Endothelial cell of umbilical vein (primary cell): ENCODE results near the gene BSND. TPM values are rescaled to one million over a fixed set of nuclear protein-coding genes. Genes with fewer than 3 reads are reported as not detected.

Experiments used
- BruUV-seq: library from RNA; stranded (reverse); fragments of 400-500 nt; replicated peaks from 2 replicates; lab custom pipeline; 2021; lab: Mats Ljungman, UMichigan
- CTCF ChIA-PET: fragments of 300-600, 350-600 bp; sonication (Branson Sonifier 250); formaldehyde crosslinking; loops from one replicate; lab custom pipeline; 2021; ENCODE audit warnings: antibody characterized with exemption, inconsistent platforms; lab: Charles Lee
- POLR2A ChIA-PET: fragments of 300-600, 350-600 bp; sonication (Branson Sonifier 250); formaldehyde crosslinking; loops from one replicate; lab custom pipeline; 2021; ENCODE audit warnings: antibody characterized with exemption, inconsistent platforms; lab: Charles Lee
- DNase-seq: peaks from one replicate; pipeline ENCODE4 v3.0.0-alpha.2; 2011; ENCODE audit warnings: low read depth, low spot score
- FAIRE-seq: peaks from 2 replicates; lab custom pipeline; 2011; peaks lifted over from hg19 to GRCh38; lab: Jason Lieb, UNC
- H2AFZ ChIP-seq: 2 replicates; pipeline ENCODE4 v1.6.0; 2012; ENCODE audit warnings: low read depth, low read length, control low read depth, inconsistent platforms
- H3K27ac ChIP-seq: 2 replicates; pipeline ENCODE4 v1.5.1; 2011; ENCODE audit warnings: low read depth, mild to moderate bottlenecking, control low read depth, low read length, moderate library complexity; ENCODE audit not compliant: insufficient read depth
- H3K27me3 ChIP-seq, 2 experiments: 2 replicates each; pipeline versions ENCODE4 v1.6.0 to v1.6.1; 2011; ENCODE audit warnings: low read length in 2 of 2, mixed read lengths in 1 of 2; ENCODE audit not compliant: control insufficient read depth in 2 of 2, insufficient read depth in 2 of 2
- H3K36me3 ChIP-seq, 2 experiments: 2 replicates in 1 of 2; 3 replicates in 1 of 2; pipeline ENCODE4 v1.5.1; 2011; ENCODE audit warnings: low read length in 2 of 2, mild to moderate bottlenecking in 1 of 2, moderate library complexity in 1 of 2; ENCODE audit not compliant: control insufficient read depth in 2 of 2, insufficient read depth in 2 of 2; ENCODE audit errors: extremely low read depth in 1 of 2
- H3K4me1 ChIP-seq: 3 replicates; pipeline ENCODE4 v1.5.1; 2011; ENCODE audit warnings: mild to moderate bottlenecking, low read length; ENCODE audit not compliant: control insufficient read depth, insufficient read depth; ENCODE audit errors: extremely low read depth
- H3K4me2 ChIP-seq: 2 replicates; pipeline ENCODE4 v1.6.1; 2011; ENCODE audit warnings: low read length, control low read depth, mixed read lengths; ENCODE audit not compliant: insufficient read depth
- H3K4me3 ChIP-seq, 3 experiments: fragments of 200-600 bp in 1 of 3; sonication (generic), shearing (Covaris generic) in 1 of 3; replicated peaks in 1 of 3; 2 replicates each; pipeline ENCODE4 v1.5.1; 2011 to 2016; ENCODE audit warnings: control low read depth in 3 of 3, low read length in 3 of 3, mild to moderate bottlenecking in 2 of 3, inconsistent platforms in 1 of 3, low read depth in 1 of 3, moderate library complexity in 1 of 3; ENCODE audit not compliant: insufficient read depth in 1 of 3
- H3K79me2 ChIP-seq: 2 replicates; pipeline ENCODE4 v1.6.0; 2012; ENCODE audit warnings: low read length, inconsistent platforms; ENCODE audit not compliant: control insufficient read depth, insufficient read depth
- H3K9ac ChIP-seq: replicated peaks from 2 replicates; pipeline ENCODE3; 2011; ENCODE audit warnings: low read length, control low read depth; ENCODE audit not compliant: insufficient read depth; ENCODE audit errors: extremely low read depth
- H3K9me1 ChIP-seq: replicated peaks from 3 replicates; pipeline ENCODE4 v1.6.0; 2011; ENCODE audit warnings: mild to moderate bottlenecking, low read length; ENCODE audit not compliant: control insufficient read depth, insufficient read depth; ENCODE audit errors: extremely low read depth
- H3K9me3 ChIP-seq: replicated peaks from 2 replicates; pipeline ENCODE4 v1.5.1; 2012; ENCODE audit warnings: low read length, inconsistent platforms; ENCODE audit not compliant: control insufficient read depth, insufficient read depth
- H4K20me1 ChIP-seq: replicated peaks from 2 replicates; pipeline ENCODE3; 2011; ENCODE audit warnings: mild to moderate bottlenecking, low read length; ENCODE audit not compliant: control insufficient read depth, insufficient read depth; ENCODE audit errors: extremely low read depth
- EZH2 ChIP-seq: IDR thresholded peaks from 2 replicates; pipeline ENCODE4 v1.6.1; 2012; ENCODE audit warnings: borderline replicate concordance, low read depth, mild to moderate bottlenecking, moderate library complexity, low read length, inconsistent platforms; ENCODE audit not compliant: severe bottlenecking
- FOS ChIP-seq: IDR thresholded peaks from 2 replicates; pipeline ENCODE4 v1.6.1; 2011; ENCODE audit warnings: mild to moderate bottlenecking, low read length, moderate library complexity, borderline replicate concordance; ENCODE audit not compliant: insufficient read depth
- GATA2 ChIP-seq: IDR thresholded peaks from 2 replicates; pipeline ENCODE4 v1.7.0; 2011; ENCODE audit warnings: low read depth, mild to moderate bottlenecking, moderate library complexity, mixed read lengths, low read length; ENCODE audit not compliant: insufficient read length, insufficient read depth
- JUN ChIP-seq: IDR thresholded peaks from 2 replicates; pipeline ENCODE4 v1.6.1; 2011; ENCODE audit warnings: borderline replicate concordance, low read depth; ENCODE audit not compliant: insufficient read length, insufficient read depth
- POLR2A ChIP-seq: IDR thresholded peaks from 2 replicates; pipeline ENCODE4 v1.6.1; 2012; ENCODE audit warnings: low read depth, mild to moderate bottlenecking, control low read depth, low read length
- POLR2AphosphoS5 ChIP-seq: IDR thresholded peaks from 2 replicates; pipeline ENCODE4 v1.6.1; 2012; ENCODE audit warnings: low read depth, mild to moderate bottlenecking, control low read depth, low read length, moderate library complexity; ENCODE audit not compliant: insufficient read depth
- dilution Hi-C: fragments of 300-500 bp; cut with MboI; formaldehyde crosslinking; loops from one replicate; pipeline ENCODE4 v1.15.0; 2019; ENCODE audit warnings: low sequenced_read_pairs; ENCODE audit not compliant: extremely low pct_ligation_motif_present
- intact Hi-C: fragments of 100-400 bp; cut with micrococcal nuclease; formaldehyde crosslinking; loops from one replicate; pipeline ENCODE4 v1.10.0; 2022
- polyA plus RNA-seq, 4 experiments: library from polyadenylated mRNA; depleted of rRNA in 3 of 4; stranded (reverse) in 3 of 4; unstranded in 1 of 4; fragments of >200 nt; gene quantifications; 2 replicates each; pipeline versions ENCODE4 v1.2.1 to v1.2.3, GENCODE V29; 2011 to 2012; ENCODE audit warnings: missing spikeins in 1 of 4
- total RNA-seq: library from RNA; stranded (reverse); gene quantifications from 2 replicates; pipeline ENCODE4 v1.2.3, GENCODE V29; 2021
- TF ChIP-seq, protein P1 (sequence below): IDR thresholded peaks from 2 replicates; pipeline ENCODE4 v1.6.1; 2011; ENCODE audit not compliant: insufficient read depth, insufficient read length

BSND gene
- total and polyA plus RNA-seq, 2 donors (not counting 3 experiments of a cell fraction or from before 2014, with no cell fraction given) = not detected

DNA sequence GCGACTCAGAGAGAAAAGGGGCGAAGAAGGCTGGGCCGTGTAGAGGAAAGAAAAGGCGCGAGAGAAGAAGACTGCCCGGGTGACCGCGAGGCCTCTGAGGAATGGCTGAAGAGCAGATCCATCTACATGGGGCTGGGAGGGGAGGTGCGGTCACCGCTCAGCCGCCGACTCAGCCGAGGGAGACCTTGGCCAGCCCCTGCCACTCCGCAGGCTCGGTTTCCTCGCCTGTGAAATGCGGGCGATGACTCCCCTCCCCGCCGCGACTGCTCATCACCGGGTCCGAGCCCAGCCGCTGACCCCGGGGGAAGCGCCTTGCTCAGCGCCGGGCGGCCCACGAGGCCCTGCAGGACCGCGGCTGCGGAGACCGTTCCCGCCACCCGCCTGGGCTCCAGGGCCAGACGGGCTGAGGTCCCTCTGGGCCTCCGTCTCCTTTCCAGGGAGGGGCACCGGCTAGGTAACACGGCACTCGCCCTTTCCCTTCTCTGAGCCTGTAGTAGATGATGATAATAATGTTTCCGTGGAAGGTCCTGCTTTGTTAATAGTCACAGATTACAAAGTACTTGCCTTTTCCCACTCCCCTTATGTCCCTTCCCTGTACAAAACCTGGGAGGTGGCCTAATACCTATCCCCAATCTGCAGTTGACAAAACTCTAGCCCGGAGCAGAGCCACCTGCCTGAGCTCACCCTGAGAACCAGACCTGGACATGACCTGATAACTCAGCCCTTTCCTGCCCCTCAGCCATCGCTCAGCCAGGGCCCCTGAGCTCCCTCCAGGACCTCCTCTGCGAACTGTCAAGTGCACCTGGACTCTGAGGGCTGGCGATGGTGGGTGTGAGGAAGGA lies 1.6 kb upstream of the BSND start:
- Histone ChIP-seq H3K9ac (no peak overlapping the region), H3K9me3 (no peaks in the 10 kb centered on the region), H3K4me2 (no peak overlapping the region), H3K27ac (no peak overlapping the region), H3K4me3 (no peak overlapping the region), H4K20me1 (no peaks in the 10 kb centered on the region), H3K36me3 (no peaks in the 10 kb centered on the region), H3K79me2 (no peaks in the 10 kb centered on the region), H3K4me1 (peaks cover 3% of the 10 kb centered on the region), H2AFZ (peak overlapping the region; percentile 53), H3K9me1 (no peaks in the 10 kb centered on the region), H3K27me3 (peaks cover 12 to 14% of the 10 kb centered on the region in 2 experiments)
- no peak for FAIRE-seq
- DNase-seq = peak; percentile 4
- POLR2A ChIA-PET = no interaction called here
- no TSS peak for BruUV-seq
- dilution Hi-C loops (no loop called here), intact Hi-C loops (loop anchor here (1.0 to 2.0 kb wide), 4 partner anchors 25 to 324 kb away; no protein-coding TSS in a partner anchor)
- CTCF ChIA-PET = interaction anchor here (0.5 to 25.0 kb wide), 23 partner anchors 9 to 1814 kb away, joined by 3 to 918 read pairs (median 6); no protein-coding TSS in a partner anchor
- TF ChIP-seq POLR2A = no peak
- no peak for TF ChIP-seq GATA2
- TF ChIP-seq, protein P1, sequence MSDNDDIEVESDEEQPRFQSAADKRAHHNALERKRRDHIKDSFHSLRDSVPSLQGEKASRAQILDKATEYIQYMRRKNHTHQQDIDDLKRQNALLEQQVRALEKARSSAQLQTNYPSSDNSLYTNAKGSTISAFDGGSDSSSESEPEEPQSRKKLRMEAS = no peak
- no peak for TF ChIP-seq POLR2AphosphoS5
- TF ChIP-seq EZH2 = peak; percentile 82
- no peak for TF ChIP-seq JUN
- no peak for TF ChIP-seq FOS
